T-cell (primary cell): Measurements from ENCODE around the gene PLEKHN1. TPM values are rescaled to one million over a fixed set of nuclear protein-coding genes. Genes with fewer than 3 reads are reported as not detected.

Experiments used
- ATAC-seq, 4 experiments: fragments of 200-7000 bp in 3 of 4; fragments of 150-1000 bp in 1 of 4; cut with Tn5 transposase; replicated peaks in 1 of 4; 1 replicate in 3 of 4; 2 replicates in 1 of 4; pipeline ENCODE4 v1.10.0; 2021; ENCODE audit warnings: moderate library complexity in 3 of 4, mild to moderate bottlenecking in 2 of 4, moderate number of reproducible peaks in 1 of 4
- CTCF ChIA-PET, 2 donors: fragments of 300-600 bp; sonication (Branson Sonifier 250); formaldehyde crosslinking; loops; one replicate each; lab custom pipeline; 2022; ENCODE audit warnings: antibody characterized with exemption in 2 of 2; lab: Charles Lee
- POLR2A ChIA-PET, 2 donors: fragments of 300-600 bp; sonication (Branson Sonifier 250); formaldehyde crosslinking; loops; one replicate each; lab custom pipeline; 2022; ENCODE audit warnings: antibody characterized with exemption in 2 of 2; lab: Charles Lee
- DNase-seq, 35 experiments: peaks; one replicate each; pipeline versions ENCODE4 v3.0.0 to v3.0.0-alpha.2; 2013 to 2023
- H3K27ac ChIP-seq: one replicate; pipeline ENCODE4 v1.5.1; 2013; ENCODE audit warnings: low read length
- H3K27me3 ChIP-seq, 2 experiments: replicated peaks in 1 of 2; 1 replicate in 1 of 2; 2 replicates in 1 of 2; pipeline versions ENCODE4 v1.6.1 to v1.7.0; 2013; ENCODE audit warnings: low read length in 1 of 2, mixed read lengths in 1 of 2; ENCODE audit not compliant: control insufficient read depth in 2 of 2, insufficient read depth in 2 of 2; ENCODE audit errors: extremely low read depth in 1 of 2
- H3K36me3 ChIP-seq, 2 donors: 1 replicate in 1 of 2; 2 replicates in 1 of 2; pipeline versions ENCODE4 v1.6.1 to v1.7.0; 2013; ENCODE audit warnings: low read length in 1 of 2; ENCODE audit not compliant: control insufficient read depth in 2 of 2, insufficient read depth in 1 of 2; ENCODE audit errors: extremely low read depth in 1 of 2
- H3K4me1 ChIP-seq, 2 experiments: 1 replicate in 1 of 2; 2 replicates in 1 of 2; pipeline versions ENCODE4 v1.6.1 to v1.7.0; 2013; ENCODE audit warnings: low read length in 2 of 2, mixed read lengths in 1 of 2; ENCODE audit not compliant: insufficient read depth in 2 of 2, control insufficient read depth in 1 of 2; ENCODE audit errors: extremely low read depth in 1 of 2
- H3K4me3 ChIP-seq, 2 donors: 1 replicate in 1 of 2; 2 replicates in 1 of 2; pipeline versions ENCODE4 v1.5.1 to v1.7.0; 2013; ENCODE audit warnings: mild to moderate bottlenecking in 2 of 2, low read length in 1 of 2, moderate library complexity in 1 of 2; ENCODE audit not compliant: control insufficient read depth in 1 of 2; ENCODE audit errors: extremely low read depth in 1 of 2
- H3K9me3 ChIP-seq: 2 replicates; pipeline ENCODE4 v1.7.0; 2013
- H3K27ac Mint-ChIP-seq, 2 donors: one replicate each; pipeline ENCODE4 v1.8.0; 2020 to 2021; ENCODE audit warnings: mild to moderate bottlenecking in 2 of 2, mixed read lengths in 2 of 2
- H3K27me3 Mint-ChIP-seq, 2 donors: one replicate each; pipeline ENCODE4 v1.8.0; 2021 to 2022; ENCODE audit warnings: mixed read lengths in 2 of 2
- H3K36me3 Mint-ChIP-seq: one replicate; pipeline ENCODE4 v1.8.0; 2021; ENCODE audit warnings: mixed read lengths
- H3K4me1 Mint-ChIP-seq, 3 donors: one replicate each; pipeline ENCODE4 v1.8.0; 2020 to 2022; ENCODE audit warnings: mixed read lengths in 3 of 3, mild to moderate bottlenecking in 1 of 3
- H3K4me3 Mint-ChIP-seq, 3 donors: one replicate each; pipeline ENCODE4 v1.8.0; 2020 to 2022; ENCODE audit warnings: mild to moderate bottlenecking in 3 of 3, mixed read lengths in 3 of 3, moderate library complexity in 3 of 3
- H3K9me3 Mint-ChIP-seq, 3 donors: one replicate each; pipeline ENCODE4 v1.8.0; 2020 to 2022; ENCODE audit warnings: mixed read lengths in 3 of 3
- WGBS: methylation state at CpG from one replicate; pipeline ENCODE4 v1.1.5; 2013; ENCODE audit warnings: missing lambda C conversion rate; ENCODE audit not compliant: insufficient coverage; 5-methylcytosine and 5-hydroxymethylcytosine counted together
- total RNA-seq, 35 experiments: library from RNA in 6 of 35; stranded (reverse) in 6 of 35; fragments of 120-200 nt in 1 of 35; gene quantifications; one replicate each; pipeline versions ENCODE4 v1.2.1 to v1.2.4 and lab custom pipeline; 2013 to 2026

The PLEKHN1 gene
- total RNA-seq, 5 donors from 2014 or later (not counting 1 experiment from before 2014, with no cell fraction given): 0.30 to 9.9 (median 7.3) TPM

- Mint-ChIP-seq H3K4me1 (peaks cover 5 to 8% (median 6%) of the 10 kb centered on the region in 3 donors), H3K9me3 (no peaks in the 10 kb centered on the region)
Measured at GRCh38 chr1:978069-978834, 12.0 kb downstream of the PLEKHN1 start.

GRCh38 chr1:978835-979743, 12.8 kb downstream of the PLEKHN1 start:
- H3K9me3 Mint-ChIP-seq: no peaks in the 10 kb centered on the region
- Histone ChIP-seq H3K36me3 (no peaks in the 10 kb centered on the region), H3K27me3 (peaks cover 0 to 70% of the 10 kb centered on the region in 2 experiments), H3K4me1 (peaks cover 2 to 14% of the 10 kb centered on the region in 2 experiments), H3K27ac (no peak overlapping the region), H3K9me3 (no peaks in the 10 kb centered on the region), H3K4me3 (no peak overlapping the region)
- no peak for ATAC-seq
- CTCF ChIA-PET: no interaction called here
- DNase-seq: no peak
- no peaks in the 10 kb centered on the region for H3K36me3 Mint-ChIP-seq
- no peak overlapping the region for H3K27ac Mint-ChIP-seq
- H3K27me3 Mint-ChIP-seq: peaks cover 13 to 28% of the 10 kb centered on the region in 2 donors
- H3K4me1 Mint-ChIP-seq: peaks cover 5 to 8% (median 6%) of the 10 kb centered on the region in 3 donors
- no peak overlapping the region for H3K4me3 Mint-ChIP-seq
- POLR2A ChIA-PET: no interaction called here
- 92% methylated on average over 49 of the region's 60 CpGs for WGBS

More at GRCh38 chr1:978069-978834, 12.0 kb downstream of the PLEKHN1 start:
- Mint-ChIP-seq H3K27me3 (peaks cover 11 to 25% of the 10 kb centered on the region in 2 donors), H3K27ac (peak overlapping the region in 1 of 2 donors; percentile 16), H3K36me3 (no peaks in the 10 kb centered on the region), H3K4me3 (peak overlapping the region in 2 of 3 donors; percentile 6 to 52)
- 90% methylated on average over 35 of the region's 44 CpGs for WGBS
- no peaks in the 10 kb centered on the region for H3K9me3 ChIP-seq
- H3K27me3 ChIP-seq: peaks cover 0 to 72% of the 10 kb centered on the region in 2 experiments
- no peak for DNase-seq
- ATAC-seq: no peak
- no peak overlapping the region for H3K27ac ChIP-seq
- ChIA-PET POLR2A (no interaction called here), CTCF (no interaction called here)
- no peaks in the 10 kb centered on the region for H3K36me3 ChIP-seq
- no peak overlapping the region for H3K4me3 ChIP-seq
- H3K4me1 ChIP-seq: peaks cover 2 to 10% of the 10 kb centered on the region in 2 experiments

- ATAC-seq (no peak), DNase-seq (no peak)
- no peak overlapping the region for H3K4me3 ChIP-seq
- Mint-ChIP-seq H3K4me3 (no peak overlapping the region), H3K9me3 (no peaks in the 10 kb centered on the region), H3K27ac (no peak overlapping the region), H3K4me1 (peaks cover 5 to 8% (median 6%) of the 10 kb centered on the region in 3 donors), H3K36me3 (no peaks in the 10 kb centered on the region), H3K27me3 (peaks cover 13 to 27% of the 10 kb centered on the region in 2 donors)
- no peak overlapping the region for H3K27ac ChIP-seq
- peaks cover 0 to 70% of the 10 kb centered on the region in 2 experiments for H3K27me3 ChIP-seq
- H3K36me3 ChIP-seq: no peaks in the 10 kb centered on the region
- H3K4me1 ChIP-seq: peaks cover 2 to 16% of the 10 kb centered on the region in 2 experiments
- H3K9me3 ChIP-seq: no peaks in the 10 kb centered on the region
- POLR2A ChIA-PET: no interaction called here
- 95% methylated on average over 9 of the region's 9 CpGs for WGBS
- CTCF ChIA-PET: no interaction called here
Measured at GRCh38 chr1:979744-980072, 13.4 kb downstream of the PLEKHN1 start.

GRCh38 chr1:980137-980571, 13.9 kb downstream of the PLEKHN1 start:
- no peak overlapping the region for H3K4me3 Mint-ChIP-seq
- peaks cover 5 to 8% (median 6%) of the 10 kb centered on the region in 3 donors for H3K4me1 Mint-ChIP-seq
- Histone ChIP-seq H3K9me3 (no peaks in the 10 kb centered on the region), H3K27ac (no peak overlapping the region), H3K4me1 (peaks cover 2 to 16% of the 10 kb centered on the region in 2 experiments), H3K27me3 (peaks cover under 1 to 70% of the 10 kb centered on the region in 2 experiments), H3K4me3 (no peak overlapping the region), H3K36me3 (no peaks in the 10 kb centered on the region)
- no peak overlapping the region for H3K27ac Mint-ChIP-seq
- no peaks in the 10 kb centered on the region for H3K36me3 Mint-ChIP-seq
- WGBS: 76% methylated on average over 13 of the region's 13 CpGs
- peaks cover 13 to 26% of the 10 kb centered on the region in 2 donors for H3K27me3 Mint-ChIP-seq
- DNase-seq (no peak), ATAC-seq (no peak)
- no peaks in the 10 kb centered on the region for H3K9me3 Mint-ChIP-seq
- CTCF ChIA-PET: interaction anchor here in 1 of 2 donors (1.4 kb wide), 1 partner anchor 22 kb away, joined by 4 read pairs; no protein-coding TSS in a partner anchor
- POLR2A ChIA-PET: no interaction called here

GRCh38 chr1:980602-981395, 14.5 kb downstream of the PLEKHN1 start:
- POLR2A ChIA-PET: no interaction called here
- Histone ChIP-seq H3K36me3 (no peaks in the 10 kb centered on the region), H3K27ac (no peak overlapping the region), H3K4me3 (no peak overlapping the region), H3K27me3 (peaks cover 2 to 65% of the 10 kb centered on the region in 2 experiments), H3K4me1 (peaks cover 2 to 12% of the 10 kb centered on the region in 2 experiments), H3K9me3 (no peaks in the 10 kb centered on the region)
- H3K27ac Mint-ChIP-seq: no peak overlapping the region
- H3K36me3 Mint-ChIP-seq: no peaks in the 10 kb centered on the region
- no peak for ATAC-seq
- no peak overlapping the region for H3K4me3 Mint-ChIP-seq
- DNase-seq: peak in 1 of 35 experiments; percentile 4
- H3K27me3 Mint-ChIP-seq: peaks cover 10 to 27% of the 10 kb centered on the region in 2 donors
- CTCF ChIA-PET: interaction anchor here in 1 of 2 donors (1.4 kb wide), 1 partner anchor 21 kb away, joined by 4 read pairs; no protein-coding TSS in a partner anchor
- H3K9me3 Mint-ChIP-seq: no peaks in the 10 kb centered on the region
- peaks cover 3 to 4% (median 4%) of the 10 kb centered on the region in 3 donors for H3K4me1 Mint-ChIP-seq
- 81% methylated on average over 29 of the region's 35 CpGs for WGBS
